SK-MEL-5 (cell line): ENCODE data around the gene S100A7. TPM values are rescaled to one million over a fixed set of nuclear protein-coding genes. Genes with fewer than 3 reads are reported as not detected.
"Not testable (repeated sequence)": the region's sequence is repeated elsewhere in the genome, so short reads cannot be mapped to it uniquely, and the experiment has no call there.

ENCODE experiments used
- DNase-seq: peaks from one replicate; pipeline ENCODE4 v3.0.0-alpha.2; 2016; ENCODE audit warnings: low read depth, low spot score
- in situ Hi-C: cut with HindIII; loops from 2 replicates; pipeline ENCODE4 v1.10.0; 2016; ENCODE audit warnings: low sequenced_read_pairs, high pct_unique_total_duplicates, low pct_unique_long_range_greater_than_20kb
- total RNA-seq: library from RNA; depleted of rRNA; stranded (reverse); fragments of >200 nt; shearing (Covaris generic); gene quantifications from 2 replicates; pipeline ENCODE4 v1.2.3, GENCODE V29; 2014; rRNA removed

Gene S100A7
- total RNA-seq, 1 experiment from 2014 or later, result not detected

- in situ Hi-C loops, DNase-seq: not testable (repeated sequence)
Observed at GRCh38 chr1:153418758-153419435, 41.6 kb downstream of the S100A7 start.

- no peak for DNase-seq
- in situ Hi-C loops, result no loop called here
Observed at GRCh38 chr1:153417136-153417888, 43.1 kb downstream of the S100A7 start.

- in situ Hi-C loops, result no loop called here
- no peak for DNase-seq
Observed at GRCh38 chr1:153415850-153416570, 44.4 kb downstream of the S100A7 start, which contains the start of gene S100A7A. S100A7A (plus strand) TSS chr1:153416520; CDS start chr1:153418083, 1,563 bp downstream.

GRCh38 chr1:153413961-153414360, 46.5 kb downstream of the S100A7 start:
- DNase-seq, in situ Hi-C loops: not testable (repeated sequence)

Other genes with a start within 250 kb of the S100A7 start
- gene PRR9, start 243.1 kb downstream of the S100A7 start, total RNA-seq, result not detected in 2 replicates
- gene LORICRIN, start 201.0 kb downstream of the S100A7 start, total RNA-seq, result not detected in 2 replicates
- gene PGLYRP3, start 147.7 kb downstream of the S100A7 start, total RNA-seq, result not detected in 2 replicates
- not detected in 2 replicates for gene PGLYRP4, start 111.8 kb downstream of the S100A7 start, total RNA-seq
- not detected in 2 replicates for gene S100A9, start 102.8 kb downstream of the S100A7 start, total RNA-seq
- gene S100A12, start 85.0 kb downstream of the S100A7 start, total RNA-seq, result not detected in 2 replicates
- not detected in 2 replicates for gene S100A8, start 69.6 kb downstream of the S100A7 start, total RNA-seq
- gene S100A7A, start 44.1 kb downstream of the S100A7 start, total RNA-seq, result not detected in 2 replicates
- gene S100A6, start 75.3 kb upstream of the S100A7 start, total RNA-seq, result 185 and 198 TPM in 2 replicates
- gene S100A5, start 80.3 kb upstream of the S100A7 start, total RNA-seq, result not detected in 2 replicates
- gene S100A4, start 85.2 kb upstream of the S100A7 start, total RNA-seq, result 0.51 TPM in 1 of 2 replicates, not detected in the other
- 0.63 TPM in 1 of 2 replicates, not detected in the other for gene S100A3, start 88.6 kb upstream of the S100A7 start, total RNA-seq
- 0.24 and 2.2 TPM in 2 replicates for gene S100A2, start 105.2 kb upstream of the S100A7 start, total RNA-seq
- gene S100A16, start 152.5 kb upstream of the S100A7 start, total RNA-seq, result 36.5 and 37.8 TPM in 2 replicates
- not detected in 2 replicates for gene S100A14, start 155.7 kb upstream of the S100A7 start, total RNA-seq
- 247 and 266 TPM in 2 replicates for gene S100A13, start 166.9 kb upstream of the S100A7 start, total RNA-seq
- gene S100A1, start 167.8 kb upstream of the S100A7 start, total RNA-seq, result 563 and 586 TPM in 2 replicates
- 59.3 and 62.0 TPM in 2 replicates for gene CHTOP, start 173.4 kb upstream of the S100A7 start, total RNA-seq
- gene SNAPIN, start 198.1 kb upstream of the S100A7 start, total RNA-seq, result 91.1 and 101 TPM in 2 replicates
- gene ILF2, start 210.3 kb upstream of the S100A7 start, total RNA-seq, result 415 and 443 TPM in 2 replicates
- not detected in 2 replicates for gene NPR1, start 218.0 kb upstream of the S100A7 start, total RNA-seq